ENCODE data around the gene CLCN4. TPM values are rescaled to one million over a fixed set of nuclear protein-coding genes. Genes with fewer than 3 reads are reported as not detected.

Gene CLCN4
- total and polyA plus RNA-seq, 10 donors: 0.63 to 10.9 (median 5.0) TPM

DNA sequence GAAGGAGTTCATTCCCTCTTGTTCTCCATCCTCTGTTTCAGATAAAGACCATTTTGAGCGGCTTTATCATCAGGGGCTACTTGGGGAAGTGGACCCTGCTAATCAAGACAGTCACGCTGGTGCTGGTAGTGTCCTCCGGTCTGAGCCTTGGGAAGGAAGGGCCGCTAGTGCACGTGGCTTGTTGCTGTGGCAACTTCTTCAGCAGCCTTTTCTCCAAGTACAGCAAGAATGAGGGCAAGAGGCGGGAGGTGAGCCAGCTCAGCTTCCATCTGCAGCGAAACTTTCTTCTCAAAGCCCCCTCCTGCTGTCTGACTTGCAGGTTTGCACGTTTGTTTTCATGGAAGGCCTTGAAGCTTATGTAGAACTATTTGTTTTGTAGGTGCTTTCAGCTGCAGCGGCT, 49.5 kb downstream of the CLCN4 start:
- TF ChIP-seq POLR2AphosphoS5 (IDR thresholded peaks at IDR 0.05) (no peak), POLR2A (IDR thresholded peaks at IDR 0.05) (no peak)
- TF ChIP-seq, protein P1, sequence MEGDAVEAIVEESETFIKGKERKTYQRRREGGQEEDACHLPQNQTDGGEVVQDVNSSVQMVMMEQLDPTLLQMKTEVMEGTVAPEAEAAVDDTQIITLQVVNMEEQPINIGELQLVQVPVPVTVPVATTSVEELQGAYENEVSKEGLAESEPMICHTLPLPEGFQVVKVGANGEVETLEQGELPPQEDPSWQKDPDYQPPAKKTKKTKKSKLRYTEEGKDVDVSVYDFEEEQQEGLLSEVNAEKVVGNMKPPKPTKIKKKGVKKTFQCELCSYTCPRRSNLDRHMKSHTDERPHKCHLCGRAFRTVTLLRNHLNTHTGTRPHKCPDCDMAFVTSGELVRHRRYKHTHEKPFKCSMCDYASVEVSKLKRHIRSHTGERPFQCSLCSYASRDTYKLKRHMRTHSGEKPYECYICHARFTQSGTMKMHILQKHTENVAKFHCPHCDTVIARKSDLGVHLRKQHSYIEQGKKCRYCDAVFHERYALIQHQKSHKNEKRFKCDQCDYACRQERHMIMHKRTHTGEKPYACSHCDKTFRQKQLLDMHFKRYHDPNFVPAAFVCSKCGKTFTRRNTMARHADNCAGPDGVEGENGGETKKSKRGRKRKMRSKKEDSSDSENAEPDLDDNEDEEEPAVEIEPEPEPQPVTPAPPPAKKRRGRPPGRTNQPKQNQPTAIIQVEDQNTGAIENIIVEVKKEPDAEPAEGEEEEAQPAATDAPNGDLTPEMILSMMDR (IDR thresholded peaks at IDR 0.05 in 8 of 11, conservative IDR thresholded peaks at IDR 0.05 in 3 of 11): no peak
- 69 to 95% (median 88%) methylated on average over 8 to 9 of the region's 9 CpGs for WGBS, 5 donors
- no peak overlapping the region for H3K4me3 ChIP-seq
- peaks cover 0 to 6% (median 0%) of the 10 kb centered on the region in 6 donors for H3K36me3 ChIP-seq
- intact Hi-C loops (cut with DNase I; ENCODE audit: low total_unique reads): no loop called here
- no peak for DNase-seq
- no peak overlapping the region for H3K27ac ChIP-seq
- H3K9me3 ChIP-seq: no peaks in the 10 kb centered on the region
- H3K4me1 ChIP-seq: no peaks in the 10 kb centered on the region
- no peaks in the 10 kb centered on the region for H3K27me3 ChIP-seq (replicated peaks in 1 of 7)

DNA sequence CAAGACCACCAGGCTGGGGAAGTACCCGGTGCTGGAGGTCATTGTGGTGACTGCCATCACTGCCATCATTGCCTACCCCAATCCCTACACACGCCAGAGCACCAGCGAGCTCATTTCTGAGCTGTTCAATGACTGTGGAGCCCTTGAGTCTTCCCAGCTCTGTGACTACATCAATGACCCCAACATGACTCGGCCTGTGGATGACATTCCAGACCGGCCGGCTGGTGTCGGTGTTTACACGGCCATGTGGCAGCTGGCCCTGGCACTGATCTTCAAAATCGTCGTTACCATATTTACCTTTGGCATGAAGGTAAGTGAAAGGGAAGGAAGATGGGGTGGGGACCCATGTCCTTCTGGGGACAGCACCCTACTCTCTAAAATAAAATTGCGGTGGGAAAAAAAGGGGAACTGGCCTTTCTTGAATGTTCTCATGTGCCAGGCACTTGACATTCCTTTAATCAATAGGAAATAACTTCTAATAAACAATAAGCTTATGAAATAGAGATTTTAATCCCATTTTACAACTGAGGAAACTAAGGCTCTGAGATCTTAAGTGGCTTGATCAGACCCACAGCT, 51.6 kb downstream of the CLCN4 start:
- Histone ChIP-seq H3K4me3 (no peak overlapping the region), H3K9me3 (no peaks in the 10 kb centered on the region), H3K27me3 (replicated peaks in 1 of 7) (no peaks in the 10 kb centered on the region), H3K27ac (peak overlapping the region in 1 of 8 donors; percentile 25), H3K4me1 (no peaks in the 10 kb centered on the region), H3K36me3 (peaks cover 0 to 11% (median 0%) of the 10 kb centered on the region in 6 donors)
- no peak for DNase-seq
- 78 to 86% (median 84%) methylated on average over 4 to 11 of the region's 11 CpGs for WGBS, 5 donors
- intact Hi-C loops (cut with DNase I; ENCODE audit: low total_unique reads): no loop called here
- TF ChIP-seq POLR2AphosphoS5 (IDR thresholded peaks at IDR 0.05): no peak
- TF ChIP-seq, protein P1 (IDR thresholded peaks at IDR 0.05 in 8 of 11, conservative IDR thresholded peaks at IDR 0.05 in 3 of 11): no peak
- TF ChIP-seq POLR2A (IDR thresholded peaks at IDR 0.05): no peak

DNA sequence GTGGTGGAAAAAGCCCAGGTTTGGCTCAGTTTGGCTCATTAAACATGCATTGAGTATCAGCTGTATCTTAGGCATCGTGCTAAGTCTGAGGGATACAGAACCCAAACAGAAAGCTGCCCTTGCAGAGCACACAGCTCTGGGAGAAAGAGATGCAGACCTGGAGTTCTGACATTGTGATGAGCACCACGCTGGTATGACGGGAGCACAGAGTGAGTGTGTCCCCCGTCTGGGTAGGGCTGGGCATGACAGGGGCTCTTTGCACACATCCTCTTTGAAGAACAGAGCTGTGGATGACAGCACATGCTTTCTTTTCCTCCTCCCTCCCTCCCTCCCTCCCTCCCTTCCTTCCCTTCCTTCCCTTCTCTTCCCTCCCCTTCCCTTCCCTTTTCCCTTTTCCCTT, 52.2 kb downstream of the CLCN4 start:
- no peak for DNase-seq
- TF ChIP-seq POLR2A (IDR thresholded peaks at IDR 0.05) (no peak), POLR2AphosphoS5 (IDR thresholded peaks at IDR 0.05) (no peak)
- TF ChIP-seq, protein P1 (IDR thresholded peaks at IDR 0.05 in 8 of 11, conservative IDR thresholded peaks at IDR 0.05 in 3 of 11): no peak
- no peak overlapping the region for H3K4me3 ChIP-seq
- H3K9me3 ChIP-seq: no peaks in the 10 kb centered on the region
- peaks cover 0 to 16% (median 1%) of the 10 kb centered on the region in 6 donors for H3K36me3 ChIP-seq
- intact Hi-C loops (cut with DNase I; ENCODE audit: low total_unique reads): no loop called here
- H3K27me3 ChIP-seq (replicated peaks in 1 of 7): no peaks in the 10 kb centered on the region
- 58 to 82% (median 67%) methylated on average over 4 of the region's 4 CpGs; no CpG with 5 or more reads in 1 of the 5 donors for WGBS, 5 donors
- H3K4me1 ChIP-seq: no peaks in the 10 kb centered on the region
- H3K27ac ChIP-seq: peak overlapping the region in 1 of 8 donors; percentile 25

DNA sequence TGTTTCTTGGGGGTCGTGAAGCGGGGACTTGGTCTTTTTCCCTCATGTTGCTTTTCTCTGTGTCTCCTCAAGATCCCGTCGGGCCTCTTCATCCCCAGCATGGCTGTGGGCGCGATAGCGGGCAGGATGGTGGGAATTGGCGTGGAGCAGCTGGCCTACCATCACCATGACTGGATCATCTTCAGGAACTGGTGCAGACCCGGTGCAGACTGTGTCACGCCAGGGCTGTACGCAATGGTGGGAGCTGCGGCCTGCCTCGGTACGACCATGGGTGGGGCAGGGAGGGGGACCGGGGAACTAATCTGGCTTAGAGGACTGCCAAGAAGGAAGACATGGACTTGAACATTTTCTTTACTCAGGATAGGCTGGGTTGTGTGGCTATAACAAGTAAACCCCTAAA, 55.6 kb downstream of the CLCN4 start:
- no peaks in the 10 kb centered on the region for H3K27me3 ChIP-seq (replicated peaks in 1 of 7)
- WGBS, 5 donors: 71 to 97% (median 87%) methylated on average over 4 to 15 of the region's 15 CpGs
- TF ChIP-seq POLR2AphosphoS5 (IDR thresholded peaks at IDR 0.05): no peak
- TF ChIP-seq POLR2A (IDR thresholded peaks at IDR 0.05): no peak
- TF ChIP-seq, protein P1 (IDR thresholded peaks at IDR 0.05 in 8 of 11, conservative IDR thresholded peaks at IDR 0.05 in 3 of 11): no peak
- peaks cover 0 to 21% (median 1%) of the 10 kb centered on the region in 6 donors for H3K36me3 ChIP-seq
- no peak overlapping the region for H3K27ac ChIP-seq
- no peak overlapping the region for H3K4me3 ChIP-seq
- intact Hi-C loops (cut with DNase I; ENCODE audit: low total_unique reads): no loop called here
- no peaks in the 10 kb centered on the region for H3K4me1 ChIP-seq
- H3K9me3 ChIP-seq: no peaks in the 10 kb centered on the region
- DNase-seq: no peak
